Measurements from ENCODE around the gene HOMER2. TPM values are rescaled to one million over a fixed set of nuclear protein-coding genes. Genes with fewer than 3 reads are reported as not detected.
A peak's percentile ranks its signal among the peaks of the same experiment; 100 is the strongest.

Gene HOMER2
- total and polyA plus RNA-seq, 2 experiments from 2014 or later: 24.4 to 54.5 TPM

- no peak overlapping the region for H3K27ac ChIP-seq
- no peaks in the 10 kb centered on the region for H3K27me3 ChIP-seq
- no peaks in the 10 kb centered on the region for H3K9me3 ChIP-seq (ENCODE audit: low read depth)
- no peak for DNase-seq (ENCODE audit: low read depth in 1 of 2, low spot score in 1 of 2)
- H3K36me3 ChIP-seq: no peaks in the 10 kb centered on the region
- H3K4me3 ChIP-seq: no peak overlapping the region
- TF ChIP-seq CTCF (IDR thresholded peaks at IDR 0.05; ENCODE audit: low read depth, low read length): no peak
- peaks cover 15% of the 10 kb centered on the region for H3K4me1 ChIP-seq (ENCODE audit: low read depth)
Observed at GRCh38 chr15:82875411-82876003, 77.0 kb downstream of the HOMER2 start.

- Histone ChIP-seq H3K4me3 (no peak overlapping the region), H3K36me3 (no peaks in the 10 kb centered on the region), H3K9me3 (ENCODE audit: low read depth) (no peaks in the 10 kb centered on the region), H3K27me3 (no peaks in the 10 kb centered on the region), H3K27ac (no peak overlapping the region), H3K4me1 (ENCODE audit: low read depth) (peaks cover 18% of the 10 kb centered on the region)
- no peak for TF ChIP-seq CTCF (IDR thresholded peaks at IDR 0.05; ENCODE audit: low read depth, low read length)
- no peak for DNase-seq (ENCODE audit: low read depth in 1 of 2, low spot score in 1 of 2)
Observed at GRCh38 chr15:82874961-82875360, 77.6 kb downstream of the HOMER2 start.

GRCh38 chr15:82874267-82874666, 78.3 kb downstream of the HOMER2 start:
- Histone ChIP-seq H3K36me3 (no peaks in the 10 kb centered on the region), H3K4me1 (ENCODE audit: low read depth) (peaks cover 18% of the 10 kb centered on the region), H3K9me3 (ENCODE audit: low read depth) (no peaks in the 10 kb centered on the region), H3K27me3 (no peaks in the 10 kb centered on the region), H3K4me3 (no peak overlapping the region), H3K27ac (no peak overlapping the region)
- no peak for TF ChIP-seq CTCF (IDR thresholded peaks at IDR 0.05; ENCODE audit: low read depth, low read length)
- DNase-seq (ENCODE audit: low read depth in 1 of 2, low spot score in 1 of 2): no peak

- peaks cover 18% of the 10 kb centered on the region for H3K4me1 ChIP-seq (ENCODE audit: low read depth)
- H3K36me3 ChIP-seq: no peaks in the 10 kb centered on the region
- H3K4me3 ChIP-seq: no peak overlapping the region
- H3K27me3 ChIP-seq: no peaks in the 10 kb centered on the region
- no peak for DNase-seq (ENCODE audit: low read depth in 1 of 2, low spot score in 1 of 2)
- H3K27ac ChIP-seq: no peak overlapping the region
- no peak for TF ChIP-seq CTCF (IDR thresholded peaks at IDR 0.05; ENCODE audit: low read depth, low read length)
- no peaks in the 10 kb centered on the region for H3K9me3 ChIP-seq (ENCODE audit: low read depth)
Observed at GRCh38 chr15:82873000-82873680, 79.4 kb downstream of the HOMER2 start.

GRCh38 chr15:82871832-82872484, 80.6 kb downstream of the HOMER2 start:
- Histone ChIP-seq H3K36me3 (no peaks in the 10 kb centered on the region), H3K4me3 (no peak overlapping the region)
- no peak for DNase-seq (ENCODE audit: low read depth in 1 of 2, low spot score in 1 of 2)

More at GRCh38 chr15:82871832-82872484, 80.6 kb downstream of the HOMER2 start:
- no peaks in the 10 kb centered on the region for H3K9me3 ChIP-seq (ENCODE audit: low read depth)
- peak overlapping the region; percentile 31 for H3K27ac ChIP-seq
- TF ChIP-seq CTCF (IDR thresholded peaks at IDR 0.05; ENCODE audit: low read depth, low read length): no peak
- H3K27me3 ChIP-seq: no peaks in the 10 kb centered on the region
- H3K4me1 ChIP-seq (ENCODE audit: low read depth): peaks cover 11% of the 10 kb centered on the region
